Peyer's patch (tissue), 4 donors: ENCODE results near the gene GJA3. TPM values are rescaled to one million over a fixed set of nuclear protein-coding genes. Genes with fewer than 3 reads are reported as not detected.
A peak's percentile ranks its signal among the peaks of the same experiment; 100 is the strongest.

Experiments used
- DNase-seq, 3 donors: peaks; one replicate each; pipeline ENCODE4 v3.0.0-alpha.2; 2017 to 2019
- H3K27ac ChIP-seq, 4 donors: fragments of 200-600 bp; sonication (generic); one replicate each; pipeline ENCODE4 v1.5.1; 2016 to 2019
- H3K27me3 ChIP-seq, 2 donors: fragments of 200-600 bp; sonication (generic); one replicate each; pipeline ENCODE4 v1.5.1; 2019
- H3K36me3 ChIP-seq, 3 donors: fragments of 200-600 bp; sonication (generic); one replicate each; pipeline ENCODE4 v1.5.1; 2016 to 2019
- H3K4me1 ChIP-seq, 4 donors: fragments of 200-600 bp; sonication (generic); one replicate each; pipeline ENCODE4 v1.5.1; 2016 to 2019
- H3K4me3 ChIP-seq, 4 donors: fragments of 200-600 bp; sonication (generic); 1 replicate in 3 of 4; 2 replicates in 1 of 4; pipeline ENCODE4 v1.5.1; 2016 to 2019; ENCODE audit warnings: mild to moderate bottlenecking in 1 of 4
- H3K9me3 ChIP-seq, 4 donors: fragments of 200-600 bp; sonication (generic); one replicate each; pipeline ENCODE4 v1.5.1; 2016 to 2019; ENCODE audit warnings: mild to moderate bottlenecking in 1 of 4
- POLR2A ChIP-seq, 2 donors: fragments of 450-650 bp; IDR thresholded peaks; one replicate each; pipeline ENCODE4 v1.5.1; 2017; ENCODE audit warnings: antibody characterized with exemption in 2 of 2, mild to moderate bottlenecking in 2 of 2, moderate library complexity in 2 of 2
- total RNA-seq, 4 donors: library from RNA; depleted of rRNA; stranded (reverse); fragments of >200 nt; gene quantifications; one replicate each; pipeline ENCODE4 v1.1.0, GENCODE V29; 2016
- TF ChIP-seq, protein P1 (sequence below), 6 experiments: fragments of 450-650 bp in 4 of 6; fragments of 200-600 bp in 2 of 6; sonication (generic) in 1 of 6; IDR thresholded peaks; one replicate each; pipeline ENCODE4 v1.5.1; 2017 to 2019; ENCODE audit warnings: antibody characterized with exemption in 6 of 6, mild to moderate bottlenecking in 3 of 6, moderate library complexity in 1 of 6

Gene GJA3
- total RNA-seq, 4 donors from 2014 or later: not detected

DNA sequence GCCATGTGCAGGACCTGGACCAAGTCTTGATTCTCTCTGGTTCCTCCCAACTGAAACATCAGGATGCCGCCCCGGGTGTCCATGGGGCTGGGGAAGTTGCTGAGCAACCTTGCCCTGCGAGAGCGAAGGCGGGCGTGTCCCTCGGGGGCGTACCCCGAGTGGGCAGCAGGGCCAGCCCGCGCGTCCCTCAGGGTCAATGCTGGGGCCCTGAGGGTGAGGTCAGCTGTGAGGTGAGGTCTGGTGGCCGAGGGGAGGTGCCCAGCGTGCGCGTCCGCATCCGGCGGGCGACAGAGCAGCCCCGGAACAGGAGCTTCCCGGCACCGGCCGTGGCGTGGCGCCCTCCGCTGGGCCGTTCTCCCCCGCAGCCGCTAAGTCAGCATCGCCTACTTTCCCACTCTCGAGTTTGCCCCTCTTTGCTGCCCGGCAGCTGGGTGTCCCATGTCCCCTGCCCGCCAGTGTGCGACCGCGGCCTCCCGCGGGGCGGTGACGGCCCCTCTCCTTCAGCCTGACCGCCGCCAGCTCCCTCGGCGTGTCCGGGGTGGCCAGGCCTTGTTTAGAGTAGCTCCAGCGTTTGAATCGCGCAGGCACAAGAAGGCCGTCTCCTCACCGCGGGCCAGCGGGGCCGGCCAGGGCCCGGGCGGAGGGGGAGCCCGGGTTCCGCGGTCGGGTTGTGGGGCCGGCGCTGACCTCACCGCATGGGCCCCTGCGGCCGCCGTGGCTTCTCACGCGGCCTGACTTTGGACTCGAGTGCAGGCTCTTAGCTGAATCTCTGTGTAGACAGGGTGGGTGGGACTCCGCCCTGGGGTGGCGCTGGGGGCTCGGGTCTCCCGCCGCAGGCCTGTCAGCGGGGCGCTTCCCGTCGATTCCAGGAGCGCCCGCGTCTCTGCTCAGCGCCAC, 33.0 kb downstream of the GJA3 start:
- Histone ChIP-seq H3K4me1 (peaks cover 0 to 18% (median 12%) of the 10 kb centered on the region in 4 donors), H3K36me3 (no peaks in the 10 kb centered on the region), H3K27me3 (peaks cover 0 to 9% of the 10 kb centered on the region in 2 donors), H3K4me3 (peak overlapping the region; percentile 49 to 65 (median 58)), H3K27ac (peak overlapping the region; percentile 36 to 75 (median 56)), H3K9me3 (no peaks in the 10 kb centered on the region)
- DNase-seq: peak; percentile 24 to 76 (median 67)
- TF ChIP-seq, protein P1, sequence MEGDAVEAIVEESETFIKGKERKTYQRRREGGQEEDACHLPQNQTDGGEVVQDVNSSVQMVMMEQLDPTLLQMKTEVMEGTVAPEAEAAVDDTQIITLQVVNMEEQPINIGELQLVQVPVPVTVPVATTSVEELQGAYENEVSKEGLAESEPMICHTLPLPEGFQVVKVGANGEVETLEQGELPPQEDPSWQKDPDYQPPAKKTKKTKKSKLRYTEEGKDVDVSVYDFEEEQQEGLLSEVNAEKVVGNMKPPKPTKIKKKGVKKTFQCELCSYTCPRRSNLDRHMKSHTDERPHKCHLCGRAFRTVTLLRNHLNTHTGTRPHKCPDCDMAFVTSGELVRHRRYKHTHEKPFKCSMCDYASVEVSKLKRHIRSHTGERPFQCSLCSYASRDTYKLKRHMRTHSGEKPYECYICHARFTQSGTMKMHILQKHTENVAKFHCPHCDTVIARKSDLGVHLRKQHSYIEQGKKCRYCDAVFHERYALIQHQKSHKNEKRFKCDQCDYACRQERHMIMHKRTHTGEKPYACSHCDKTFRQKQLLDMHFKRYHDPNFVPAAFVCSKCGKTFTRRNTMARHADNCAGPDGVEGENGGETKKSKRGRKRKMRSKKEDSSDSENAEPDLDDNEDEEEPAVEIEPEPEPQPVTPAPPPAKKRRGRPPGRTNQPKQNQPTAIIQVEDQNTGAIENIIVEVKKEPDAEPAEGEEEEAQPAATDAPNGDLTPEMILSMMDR (IDR thresholded peaks at IDR 0.05): peak in 4 of 6 experiments; percentile 20 to 46 (median 26)
- TF ChIP-seq POLR2A (IDR thresholded peaks at IDR 0.05): no peak

GRCh38 chr13:20127262-20127561, 33.6 kb downstream of the GJA3 start:
- Histone ChIP-seq H3K27ac (peak overlapping the region in 3 of 4 donors; percentile 51 to 75 (median 61)), H3K4me3 (peak overlapping the region; percentile 49 to 65 (median 58)), H3K27me3 (peaks cover 0 to 9% of the 10 kb centered on the region in 2 donors), H3K36me3 (no peaks in the 10 kb centered on the region), H3K9me3 (no peaks in the 10 kb centered on the region), H3K4me1 (peaks cover 0 to 18% (median 12%) of the 10 kb centered on the region in 4 donors)
- TF ChIP-seq POLR2A (IDR thresholded peaks at IDR 0.05): no peak
- TF ChIP-seq, protein P1 (IDR thresholded peaks at IDR 0.05): no peak
- no peak for DNase-seq

DNA sequence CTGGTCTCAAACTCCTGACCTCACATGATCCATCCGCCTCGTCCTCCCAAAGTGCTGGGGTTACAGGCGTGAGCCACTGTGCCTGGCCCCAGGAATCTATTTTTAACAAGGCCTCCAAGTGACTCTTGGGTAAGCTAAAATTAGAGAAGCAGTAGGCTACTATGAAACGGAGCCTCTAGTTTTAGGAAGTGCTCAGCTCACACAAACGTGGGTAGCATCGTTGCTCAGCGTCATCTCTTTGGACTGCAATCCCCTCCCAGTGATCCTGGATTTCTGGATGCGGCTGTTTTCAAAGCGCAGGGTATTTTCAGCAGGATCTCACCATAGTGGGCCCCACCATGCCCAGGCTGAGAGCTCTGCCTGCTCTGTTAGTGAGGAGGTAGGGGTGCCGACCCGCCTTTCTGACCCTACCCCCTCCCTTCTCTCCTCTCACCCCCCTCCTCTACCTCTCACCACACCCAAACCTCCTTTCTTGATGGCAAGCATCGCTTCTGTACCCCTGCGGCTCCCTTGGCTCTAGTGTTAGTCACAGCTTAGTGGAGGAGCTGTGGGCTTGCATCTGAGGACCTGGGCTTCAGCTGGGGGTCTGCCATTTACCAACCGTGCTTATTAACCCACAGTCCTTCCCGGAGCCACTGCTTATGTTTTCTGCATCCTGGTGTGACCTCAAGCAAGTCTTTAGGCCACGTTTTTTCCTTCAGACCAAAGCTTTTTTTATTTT, 34.2 kb downstream of the GJA3 start:
- Histone ChIP-seq H3K9me3 (no peaks in the 10 kb centered on the region), H3K27ac (no peak overlapping the region)
- peak in 1 of 3 donors; percentile 32 for DNase-seq

GRCh38 chr13:20125783-20126165, 35.1 kb downstream of the GJA3 start:
- Histone ChIP-seq H3K27ac (no peak overlapping the region), H3K4me3 (no peak overlapping the region), H3K9me3 (no peaks in the 10 kb centered on the region), H3K27me3 (peaks cover 0 to 9% of the 10 kb centered on the region in 2 donors), H3K36me3 (no peaks in the 10 kb centered on the region), H3K4me1 (peaks cover 0 to 18% (median 12%) of the 10 kb centered on the region in 4 donors)
- DNase-seq: peak in 1 of 3 donors; percentile 17
- no peak for TF ChIP-seq POLR2A (IDR thresholded peaks at IDR 0.05)
- TF ChIP-seq, protein P1 (IDR thresholded peaks at IDR 0.05): no peak

More for the DNA sequence above, 34.2 kb downstream of the GJA3 start:
- H3K4me3 ChIP-seq: no peak overlapping the region
- peaks cover 0 to 9% of the 10 kb centered on the region in 2 donors for H3K27me3 ChIP-seq
- H3K4me1 ChIP-seq: peaks cover 0 to 18% (median 12%) of the 10 kb centered on the region in 4 donors
- no peak for TF ChIP-seq POLR2A (IDR thresholded peaks at IDR 0.05)
- TF ChIP-seq, protein P1 (IDR thresholded peaks at IDR 0.05): no peak
- H3K36me3 ChIP-seq: no peaks in the 10 kb centered on the region

GRCh38 chr13:20125129-20125782, 35.6 kb downstream of the GJA3 start:
- H3K27ac ChIP-seq: no peak overlapping the region
- TF ChIP-seq, protein P1 (IDR thresholded peaks at IDR 0.05): no peak
- no peak for TF ChIP-seq POLR2A (IDR thresholded peaks at IDR 0.05)
- H3K36me3 ChIP-seq: no peaks in the 10 kb centered on the region
- no peak overlapping the region for H3K4me3 ChIP-seq
- peaks cover 0 to 18% (median 12%) of the 10 kb centered on the region in 4 donors for H3K4me1 ChIP-seq
- H3K27me3 ChIP-seq: peaks cover 0 to 9% of the 10 kb centered on the region in 2 donors
- H3K9me3 ChIP-seq: no peaks in the 10 kb centered on the region
- DNase-seq: peak in 1 of 3 donors; percentile 45
